Activated gamma-delta T cell treated with Interleukin-2 at 50 U/mL for 16 hours (primary cell): ENCODE results near the gene KRT1.
"Not testable (repeated sequence)": the region's sequence is repeated elsewhere in the genome, so short reads cannot be mapped to it uniquely, and the experiment has no call there.

Experiments used
- DNase-seq: peaks from one replicate; pipeline ENCODE4 v3.0.0-alpha.2; 2020

Gene KRT1

DNA sequence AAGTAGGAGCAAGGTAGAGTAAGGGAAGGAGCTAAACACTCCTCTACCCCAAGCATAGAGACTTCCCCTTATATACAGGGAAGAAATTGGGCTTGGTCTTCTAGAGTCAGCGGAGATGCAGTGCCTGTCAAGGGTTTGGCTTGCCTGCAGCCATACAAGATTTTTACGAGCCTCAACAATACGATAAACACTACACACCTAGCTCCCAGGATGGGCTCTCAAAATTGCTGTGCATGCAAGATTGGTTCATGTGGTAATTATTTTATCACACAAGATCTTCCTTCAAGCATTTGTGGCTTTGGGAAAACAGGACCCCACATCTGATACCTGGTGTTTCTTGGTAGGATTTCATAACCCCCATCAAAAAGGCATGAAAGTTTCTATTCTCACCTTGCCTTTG lies at the start of gene KRT1:
Gene KRT1, minus strand, starts transcription at position 45 of the 400 bp plus-strand sequence. CDS start 59 bp downstream, outside the sequence.
- DNase-seq: no peak

DNA sequence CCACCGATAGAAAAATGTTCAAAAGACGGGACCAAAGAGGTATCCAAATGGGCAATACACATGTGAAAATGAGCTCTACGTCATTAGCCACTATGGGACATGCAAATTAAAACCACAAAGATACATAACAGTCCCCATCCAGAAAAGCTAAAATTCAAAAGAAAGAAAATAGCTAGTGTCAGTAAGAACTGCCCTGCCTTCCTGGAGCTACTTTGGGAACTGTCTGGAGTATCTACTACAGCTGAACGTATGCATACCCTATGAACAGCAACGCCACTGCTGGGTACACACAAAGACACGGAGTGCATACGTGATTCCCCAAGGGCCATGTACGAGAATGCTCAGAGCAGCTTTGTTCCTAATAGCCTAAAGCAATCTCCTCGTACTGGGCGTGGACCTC lies 48.9 kb upstream of the KRT1 start:
- no peak for DNase-seq

DNA sequence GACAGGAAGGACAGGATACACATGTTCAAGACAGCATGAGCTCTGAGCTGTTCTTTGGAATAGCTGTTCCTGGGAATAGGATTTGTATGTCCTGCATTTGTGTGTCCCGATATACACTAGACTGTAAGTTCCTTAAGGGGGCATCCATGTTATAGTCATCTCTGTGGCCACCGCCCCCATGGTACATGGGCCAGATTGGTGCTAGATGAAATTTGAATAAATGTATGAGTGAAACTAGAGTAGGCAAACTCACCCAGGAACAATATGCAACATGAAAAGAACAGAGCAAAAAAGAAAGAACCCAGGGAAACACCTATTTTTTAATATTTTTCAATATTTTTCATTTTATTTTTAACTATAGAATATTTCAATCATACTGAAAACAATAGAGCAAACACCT lies 48.2 kb upstream of the KRT1 start:
- DNase-seq: no peak

DNA sequence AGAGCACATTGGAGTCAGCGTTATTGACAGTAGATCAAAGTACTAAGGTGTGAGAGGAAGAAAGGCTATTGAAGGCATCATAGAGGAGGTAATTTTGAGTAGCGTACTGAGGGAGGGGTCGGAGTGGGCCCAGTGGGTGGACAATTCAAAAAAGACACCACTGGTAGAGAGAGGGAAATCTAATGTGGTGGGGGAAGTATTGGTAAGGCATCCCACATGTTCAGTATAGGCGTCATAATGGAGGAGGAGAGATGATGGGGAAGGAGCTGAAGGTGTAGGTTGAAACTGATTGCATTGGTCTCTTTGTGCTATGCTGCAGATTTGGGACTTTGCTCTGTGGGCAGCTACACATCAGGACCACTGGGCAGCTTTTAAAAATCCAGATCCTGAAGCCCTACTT lies 46.8 kb upstream of the KRT1 start:
- DNase-seq: no peak

DNA sequence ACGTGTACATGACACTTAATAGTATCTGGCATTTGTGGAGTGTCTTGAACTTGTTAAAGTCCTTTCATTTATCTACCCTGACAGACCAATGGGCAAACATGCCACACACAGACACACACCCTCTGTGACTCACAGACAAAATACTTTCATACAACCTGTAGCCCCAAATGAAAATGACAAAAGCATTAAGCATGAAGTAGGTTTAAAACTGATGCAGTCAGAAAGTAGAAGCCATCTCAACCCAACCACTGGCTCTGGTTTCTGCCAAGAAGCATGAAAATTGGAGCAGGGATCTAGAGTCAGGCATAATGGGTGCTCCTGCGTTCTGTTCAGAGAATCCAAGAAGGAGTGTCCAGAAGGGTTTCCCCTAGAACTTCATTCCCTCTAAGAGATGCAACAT lies 46.2 kb upstream of the KRT1 start:
- no peak for DNase-seq

DNA sequence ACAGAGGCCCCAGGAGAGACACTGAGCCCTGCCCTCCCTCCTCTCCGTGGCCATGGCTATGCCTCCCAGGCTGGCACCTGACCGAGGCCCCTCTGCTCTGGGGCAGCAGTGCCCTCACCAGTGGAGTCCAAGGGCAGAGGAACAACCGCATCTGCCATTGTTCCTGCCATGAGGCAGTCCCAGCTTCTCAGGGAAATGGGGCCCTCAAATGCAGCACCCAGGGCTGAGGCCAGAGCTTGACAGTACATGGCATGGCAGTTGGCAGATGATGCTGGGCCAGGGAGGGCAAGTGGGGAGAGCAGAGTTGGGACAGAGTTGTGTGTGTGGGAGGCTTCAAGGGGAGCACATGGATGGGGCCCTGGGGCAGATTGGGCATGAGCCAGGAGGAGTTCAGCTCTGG lies 44.2 kb upstream of the KRT1 start:
- DNase-seq: no peak

DNA sequence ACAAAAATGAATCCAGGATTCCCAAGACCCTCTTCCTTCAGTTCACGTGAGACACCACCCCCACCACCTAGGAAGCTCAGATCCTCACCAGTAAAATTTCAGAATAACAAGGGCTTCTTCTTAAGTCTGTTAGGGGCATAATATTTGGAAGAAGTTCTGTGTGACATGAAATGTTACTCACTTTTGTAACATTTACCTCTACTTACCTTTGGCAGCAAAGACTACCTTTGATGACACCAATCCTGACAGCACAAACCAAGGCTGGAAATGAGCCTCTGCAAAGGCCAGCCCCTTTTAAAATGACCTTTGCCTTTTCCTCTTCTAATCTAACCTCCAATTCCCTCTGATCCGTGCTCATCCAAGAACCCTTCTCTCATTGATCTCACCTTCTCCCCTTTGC lies 42.5 kb upstream of the KRT1 start:
- no peak for DNase-seq

DNA sequence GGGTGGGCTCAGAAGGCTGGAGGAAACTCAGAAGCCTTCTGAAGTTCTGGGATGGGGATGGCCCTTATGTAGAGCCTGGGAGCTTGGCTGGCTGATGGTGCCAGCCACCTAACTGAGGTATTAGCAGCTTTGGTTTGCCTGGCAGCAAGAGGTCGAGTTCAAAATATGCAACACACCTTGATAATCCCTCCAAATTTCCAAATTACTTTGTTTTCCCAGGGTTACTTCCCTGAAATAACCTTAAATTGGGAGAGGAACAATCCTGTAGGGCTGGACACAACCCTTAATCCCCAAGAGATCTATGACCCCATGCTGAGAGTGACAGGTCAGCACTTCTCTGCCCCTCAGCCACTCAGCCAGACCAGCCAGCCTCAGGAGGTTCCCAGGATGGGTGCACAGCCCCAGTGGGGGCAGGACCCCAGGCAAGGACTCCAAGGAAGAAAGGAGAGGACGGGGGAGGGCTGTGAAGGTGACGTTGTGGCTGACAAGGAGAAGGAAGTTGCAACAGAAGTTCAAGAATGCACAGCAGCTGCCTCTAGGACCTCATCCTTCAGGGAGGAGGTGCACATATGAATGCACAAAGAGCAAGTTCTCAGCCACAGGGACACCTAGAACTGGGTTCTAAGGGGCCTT lies 41.7 kb upstream of the KRT1 start:
- no peak for DNase-seq

DNA sequence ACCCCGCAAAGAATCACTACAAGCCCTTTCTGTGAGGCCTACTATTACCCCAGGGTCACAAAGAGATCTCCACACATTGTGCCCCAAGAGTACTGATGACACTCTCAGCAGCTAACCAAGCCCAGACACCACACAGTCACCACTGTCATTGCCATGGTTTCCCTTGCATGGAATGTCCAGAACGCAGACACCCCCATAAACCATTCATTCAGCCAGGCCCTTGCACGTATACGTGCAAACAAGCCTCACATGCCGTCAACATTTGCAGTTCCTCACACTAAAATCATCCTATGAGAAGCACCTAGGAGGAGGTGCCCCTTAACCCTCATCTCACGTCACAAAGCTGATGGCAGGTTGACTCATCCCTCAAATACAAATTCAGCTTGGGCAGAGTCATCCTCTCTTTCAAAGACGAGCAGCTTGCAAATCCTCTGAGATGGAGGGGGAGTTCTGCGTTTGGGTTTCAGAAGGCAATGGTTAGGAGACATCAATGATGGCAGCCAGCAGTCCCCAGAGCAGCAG lies 40.2 kb upstream of the KRT1 start:
- DNase-seq: no peak

DNA sequence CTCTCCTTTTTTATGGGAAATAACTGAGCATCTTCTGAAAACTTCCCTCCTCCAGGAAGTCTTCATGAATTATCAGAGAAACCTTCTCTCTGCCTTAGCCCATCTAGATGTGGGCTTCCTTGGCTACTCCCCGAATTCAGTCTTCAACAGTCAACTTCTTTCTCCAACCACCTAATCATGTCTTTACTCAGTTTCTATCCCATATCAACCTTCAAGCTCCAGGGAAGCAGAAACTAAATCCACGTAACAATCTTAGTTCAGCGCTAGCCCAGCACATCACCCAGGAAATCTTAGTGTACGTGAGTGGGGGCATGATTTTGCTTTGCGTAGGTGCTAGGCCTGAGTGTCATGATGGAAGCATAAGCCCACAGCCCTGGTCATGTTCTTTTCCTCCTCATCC lies 35.9 kb upstream of the KRT1 start:
- DNase-seq: no peak

DNA sequence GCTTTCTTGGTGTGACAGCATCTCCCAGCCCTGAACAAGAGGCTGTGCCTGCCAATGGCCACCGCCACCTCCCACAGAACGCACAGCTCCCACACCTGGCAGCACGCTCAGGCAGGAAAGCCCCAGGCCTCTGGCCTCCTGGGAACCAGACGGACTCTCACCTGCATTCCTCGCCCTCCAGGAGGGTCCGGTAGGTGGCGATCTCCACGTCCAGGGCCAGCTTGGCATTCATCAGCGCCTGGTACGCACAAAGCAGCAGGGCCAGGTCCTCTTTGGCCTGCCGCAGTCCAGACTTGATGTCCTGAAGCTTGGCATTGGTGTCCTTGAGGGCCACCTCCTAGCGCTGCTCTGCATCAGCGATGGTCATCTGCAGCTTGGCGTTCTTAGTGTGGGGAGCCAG lies 35.2 kb upstream of the KRT1 start:
- DNase-seq: no peak

DNA sequence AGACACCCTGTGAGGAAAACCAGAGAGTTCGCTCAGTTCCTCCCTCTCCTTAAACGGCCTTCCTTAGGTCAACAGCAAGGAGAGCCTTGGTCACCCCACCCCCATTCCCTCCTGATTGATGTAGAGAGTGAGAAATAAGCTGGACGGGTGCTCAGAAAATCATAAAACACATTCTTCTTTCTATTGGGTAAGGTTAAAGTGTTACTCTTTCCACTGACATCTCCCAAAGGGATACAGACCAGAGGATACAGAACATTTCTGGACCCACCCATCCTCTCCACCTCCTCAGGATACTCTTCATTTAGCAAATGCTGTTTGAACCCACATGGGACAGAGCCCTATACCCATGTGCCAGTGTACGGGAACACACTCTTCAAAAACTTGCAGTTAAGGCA lies 34.7 kb upstream of the KRT1 start:
- no peak for DNase-seq

DNA sequence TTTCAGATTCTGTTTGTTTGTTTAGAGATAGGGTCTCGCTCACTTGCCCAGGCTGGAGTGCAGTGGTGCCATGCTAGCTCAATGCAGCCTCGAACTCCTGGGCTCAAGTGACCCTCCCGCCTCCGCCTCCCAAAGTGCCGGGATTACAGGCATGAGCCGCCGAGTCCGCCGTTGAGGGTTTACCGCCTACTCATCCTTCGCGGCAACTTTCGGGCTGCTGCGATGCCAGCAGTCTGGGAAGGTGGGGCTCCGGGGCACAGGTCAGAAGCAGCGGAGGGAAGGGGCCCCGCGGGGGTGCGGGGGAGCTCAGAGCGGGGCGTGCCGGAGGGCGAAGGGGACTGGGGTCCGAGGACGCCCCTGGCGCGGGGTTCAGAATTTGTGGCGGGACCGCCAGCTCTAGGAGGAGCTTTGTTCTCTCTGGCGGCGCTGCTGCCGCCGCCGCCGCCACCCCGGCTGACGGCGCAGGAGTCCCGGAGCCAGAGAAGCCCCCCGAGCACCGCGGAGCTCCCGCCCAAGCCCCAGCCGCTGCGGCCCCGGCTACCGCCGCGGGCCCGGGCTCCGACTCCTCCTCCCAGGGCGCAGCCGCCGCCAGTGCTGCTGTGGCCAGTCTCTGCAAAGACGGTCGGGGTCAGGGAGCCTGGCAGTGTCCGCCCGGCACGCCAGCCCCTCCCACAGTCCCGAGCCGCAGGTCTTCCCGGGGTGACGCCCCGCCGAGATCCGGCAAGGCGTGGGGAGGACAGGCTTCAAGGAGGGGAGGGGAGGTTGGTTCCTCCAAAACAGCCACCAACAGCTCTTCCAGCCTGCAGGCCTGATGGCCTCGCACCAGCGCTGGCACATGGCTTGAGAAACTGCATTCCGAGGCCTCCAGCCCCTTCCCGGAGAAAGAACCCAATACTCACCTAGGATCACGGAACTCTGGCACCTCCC lies 34.0 kb upstream of the KRT1 start:
- no peak for DNase-seq

DNA sequence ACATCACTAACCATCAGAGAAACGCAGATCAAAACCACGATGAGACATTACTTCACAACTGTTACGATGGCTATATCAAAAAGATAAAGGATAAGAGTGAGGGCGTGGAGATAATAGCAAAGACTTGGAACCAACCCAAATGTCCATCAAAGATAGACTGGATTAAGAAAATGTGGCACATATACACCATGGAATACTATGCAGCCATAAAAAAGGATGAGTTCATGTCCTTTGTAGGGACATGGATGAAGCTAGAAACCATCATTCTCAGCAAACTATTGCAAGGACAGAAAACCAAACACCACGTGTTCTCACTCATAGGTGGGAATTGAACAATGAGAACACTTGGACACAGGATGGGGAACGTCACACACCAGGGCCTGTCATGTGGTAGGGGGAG lies 31.9 kb upstream of the KRT1 start:
- DNase-seq: not testable (repeated sequence)

DNA sequence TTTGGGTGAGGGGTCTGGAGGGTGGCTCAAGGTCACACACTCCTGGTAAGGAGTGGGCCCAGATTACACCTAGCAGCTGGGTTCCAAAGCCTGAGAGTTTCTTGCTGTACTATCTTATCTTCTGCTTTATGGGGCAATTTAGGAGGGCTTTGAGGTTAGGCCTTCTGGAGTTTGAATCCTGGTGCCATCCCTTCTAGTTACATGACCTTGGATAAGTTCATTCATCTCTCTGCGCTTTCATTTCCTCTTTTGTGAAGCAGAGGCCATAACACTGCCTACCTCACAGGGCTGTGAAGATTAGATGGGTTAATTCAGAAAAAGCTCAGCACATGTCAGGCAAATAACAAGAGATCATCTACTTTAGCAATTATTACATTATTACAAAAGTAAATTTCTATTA lies 30.5 kb upstream of the KRT1 start:
- no peak for DNase-seq

DNA sequence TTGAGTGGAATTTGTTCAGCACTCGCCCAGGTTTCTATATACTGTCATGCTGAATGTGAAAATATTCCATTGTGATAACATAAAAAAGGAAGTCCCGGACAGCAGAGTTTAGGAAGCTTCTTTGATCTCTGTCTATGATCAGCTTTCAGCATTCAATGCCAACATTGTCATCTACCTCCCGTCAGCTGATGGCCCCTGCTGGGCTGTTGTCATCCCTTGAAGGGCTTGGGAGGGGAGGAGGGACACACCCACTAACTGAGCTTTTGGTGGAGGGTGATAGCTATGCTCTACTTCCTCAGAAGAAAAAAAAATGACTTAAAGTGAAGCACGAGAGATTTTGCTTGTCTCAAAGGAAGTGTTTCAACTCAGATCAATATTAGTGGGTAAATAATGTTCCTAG lies 27.8 kb upstream of the KRT1 start:
- DNase-seq: no peak

DNA sequence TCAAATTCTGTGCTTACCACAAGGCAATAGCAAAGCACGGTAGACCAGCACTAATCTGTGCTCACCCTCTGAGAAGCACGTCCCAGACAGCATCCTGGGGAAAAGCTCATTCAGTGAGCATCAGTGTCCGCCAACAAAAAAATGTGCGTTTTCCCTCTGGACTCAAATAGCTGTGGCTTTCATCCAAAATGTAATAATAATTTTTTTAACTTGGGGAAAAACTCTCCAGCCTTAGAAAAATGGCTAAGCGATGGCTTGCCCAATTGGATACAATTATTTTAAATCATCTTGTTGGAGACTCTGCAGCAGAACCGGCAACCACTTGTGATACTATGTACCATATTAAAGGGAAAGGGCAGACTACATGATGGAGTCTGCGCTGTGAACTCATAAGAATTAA lies 24.3 kb upstream of the KRT1 start:
- no peak for DNase-seq

DNA sequence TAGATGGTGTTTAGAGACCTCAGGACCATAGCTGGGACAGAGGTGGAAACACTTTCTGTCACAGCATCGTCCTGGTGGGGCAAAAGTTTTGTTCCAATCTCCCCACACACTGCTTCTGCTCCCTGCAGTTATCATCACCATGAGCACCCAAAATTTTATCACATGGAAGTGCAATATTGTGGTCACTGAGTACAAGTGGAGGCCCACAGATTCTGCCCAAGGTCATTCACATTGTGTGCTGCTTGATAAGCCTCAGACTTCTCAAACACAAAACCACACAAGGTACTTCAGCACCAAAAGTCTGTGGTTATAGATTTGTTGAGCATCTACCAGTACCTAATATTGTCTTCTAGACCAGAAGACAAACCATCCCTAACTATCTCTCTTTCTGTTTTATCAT lies 23.7 kb upstream of the KRT1 start:
- no peak for DNase-seq

DNA sequence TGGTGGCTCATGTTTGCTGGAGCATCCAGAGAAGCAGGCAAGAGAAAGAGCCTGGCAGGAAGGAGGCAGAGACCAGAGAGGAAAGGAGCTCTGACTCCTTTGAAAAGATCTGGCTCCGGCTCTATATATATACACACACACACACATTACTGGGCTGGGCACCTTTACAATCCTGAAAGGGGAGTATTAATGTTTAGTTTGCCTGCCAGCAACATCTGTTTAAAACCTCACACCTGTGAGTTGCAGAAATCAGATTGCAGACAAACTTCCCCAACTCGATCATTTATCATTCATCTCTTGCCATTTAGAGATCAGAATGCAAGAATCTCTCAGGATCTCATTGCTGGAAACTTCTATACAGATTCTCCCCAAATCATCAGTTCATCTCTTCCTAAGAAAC lies 23.2 kb upstream of the KRT1 start, which contains the start of gene KRT77:
Gene KRT77, minus strand, starts transcription at position 101 of the 400 bp plus-strand sequence. Its CDS starts 90 bp downstream, at position 11.
- DNase-seq: no peak

DNA sequence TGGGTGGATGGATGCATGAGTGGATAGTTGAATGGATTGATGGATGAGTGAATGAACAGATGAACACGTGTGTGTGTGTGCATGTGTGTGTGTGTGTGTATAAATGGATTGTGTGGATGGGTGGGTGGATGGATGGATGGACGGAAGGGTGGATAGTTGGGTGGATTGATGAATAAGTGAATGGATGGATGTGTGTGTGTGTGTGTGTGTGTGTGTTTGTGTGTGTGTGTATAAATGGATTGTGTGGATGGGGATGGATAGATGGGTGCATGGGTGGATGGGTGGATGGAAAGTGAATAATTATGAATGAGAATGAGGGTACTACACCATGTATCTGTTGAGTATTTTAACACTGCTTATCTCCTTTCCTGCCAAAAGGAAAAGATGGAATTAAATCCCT lies 22.1 kb upstream of the KRT1 start:
- DNase-seq: no peak

DNA sequence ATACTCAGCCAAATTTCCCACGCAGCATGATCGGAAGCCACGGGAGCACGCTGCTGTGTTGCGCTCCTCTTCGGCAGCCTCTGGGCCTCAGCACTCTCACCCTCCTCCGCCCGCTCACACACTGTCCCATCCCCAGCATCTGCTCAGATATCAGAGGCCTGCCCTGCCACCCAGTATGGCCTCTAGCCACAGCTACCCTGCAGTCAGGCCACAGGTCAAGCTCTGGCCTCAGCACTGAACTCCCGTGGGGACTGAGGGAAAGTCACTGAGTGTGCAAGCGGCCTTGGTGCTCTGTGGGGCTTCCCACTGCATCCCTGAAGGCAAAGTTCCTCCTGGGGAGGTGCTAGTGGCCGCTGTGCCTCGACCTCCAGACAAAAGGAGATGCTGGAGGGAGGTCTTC lies 21.1 kb upstream of the KRT1 start:
- no peak for DNase-seq

DNA sequence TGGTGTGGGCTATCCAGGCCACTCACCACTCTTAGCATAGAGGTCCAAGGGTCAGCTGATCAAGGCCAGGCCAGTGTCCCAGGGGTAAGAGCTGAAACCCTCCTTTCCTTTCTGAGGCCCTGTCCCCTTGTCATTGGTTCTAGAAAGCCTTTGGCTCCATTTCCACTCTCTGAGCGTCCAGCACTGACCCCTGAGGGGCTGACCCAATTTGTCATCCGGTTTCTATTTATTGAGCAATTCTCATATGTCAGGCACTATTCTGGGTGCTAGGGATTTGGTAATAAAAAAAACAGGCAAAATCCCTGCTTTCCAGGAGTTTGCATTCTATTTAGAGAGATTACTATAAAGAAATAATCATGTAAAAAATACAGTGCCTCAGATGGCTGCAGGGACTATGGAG lies 19.8 kb upstream of the KRT1 start:
- DNase-seq: no peak

DNA sequence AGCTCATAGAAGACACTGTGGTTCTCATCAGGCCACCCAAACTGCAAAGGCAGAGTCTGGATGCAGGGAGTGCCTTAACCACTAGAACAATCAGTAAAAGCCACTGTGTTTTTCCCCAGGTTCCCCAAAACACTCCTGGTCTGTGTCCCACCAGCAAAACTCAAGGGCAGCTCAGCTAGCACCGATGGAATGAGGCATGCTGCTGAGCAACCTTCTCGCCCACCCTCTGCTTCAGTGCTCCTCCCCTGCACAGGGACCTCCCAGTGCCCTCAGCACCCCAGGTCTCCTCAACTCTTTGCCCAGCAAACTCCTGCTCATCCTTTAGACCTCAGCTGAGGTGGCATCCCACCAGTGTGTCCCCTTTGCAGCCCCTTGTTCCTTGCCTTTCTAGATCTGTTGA lies 19.2 kb upstream of the KRT1 start:
- DNase-seq: no peak

DNA sequence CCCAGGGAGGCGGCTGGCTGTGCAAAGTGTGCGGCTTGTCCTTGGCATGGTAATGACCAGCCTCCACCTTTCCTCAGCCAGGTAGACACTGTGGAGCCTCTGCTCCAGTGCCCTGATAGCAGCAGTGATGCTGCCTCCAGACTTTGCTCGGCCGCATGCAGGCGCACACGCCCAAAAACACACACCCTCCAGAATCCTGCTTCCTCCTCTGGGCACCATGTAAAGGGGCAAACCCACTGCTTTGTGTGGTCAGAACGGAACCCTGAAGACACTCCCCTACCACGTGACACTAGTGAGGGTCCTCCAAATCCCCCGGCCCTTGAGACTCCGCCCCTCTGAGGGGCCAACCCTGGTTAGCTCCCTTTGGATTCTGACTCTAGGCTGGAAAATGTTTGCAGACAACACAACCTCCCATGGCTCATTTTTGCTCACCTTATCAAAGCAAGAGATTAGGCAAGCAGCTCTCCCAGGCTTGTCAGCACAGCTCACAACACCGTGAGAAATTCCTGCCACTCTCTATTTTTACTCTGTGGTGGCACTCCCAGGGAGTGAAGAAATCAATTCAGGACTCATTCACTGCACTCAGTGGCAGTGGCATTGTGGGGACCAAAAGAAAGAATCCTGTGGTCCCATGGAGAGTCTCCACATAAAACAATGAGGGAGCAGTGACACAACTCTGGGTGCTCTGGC lies 18.6 kb upstream of the KRT1 start:
- DNase-seq: no peak
